ENCODE results near the gene TBC1D5.
A peak's percentile ranks its signal among the peaks of the same experiment; 100 is the strongest.

TBC1D5 gene

DNA sequence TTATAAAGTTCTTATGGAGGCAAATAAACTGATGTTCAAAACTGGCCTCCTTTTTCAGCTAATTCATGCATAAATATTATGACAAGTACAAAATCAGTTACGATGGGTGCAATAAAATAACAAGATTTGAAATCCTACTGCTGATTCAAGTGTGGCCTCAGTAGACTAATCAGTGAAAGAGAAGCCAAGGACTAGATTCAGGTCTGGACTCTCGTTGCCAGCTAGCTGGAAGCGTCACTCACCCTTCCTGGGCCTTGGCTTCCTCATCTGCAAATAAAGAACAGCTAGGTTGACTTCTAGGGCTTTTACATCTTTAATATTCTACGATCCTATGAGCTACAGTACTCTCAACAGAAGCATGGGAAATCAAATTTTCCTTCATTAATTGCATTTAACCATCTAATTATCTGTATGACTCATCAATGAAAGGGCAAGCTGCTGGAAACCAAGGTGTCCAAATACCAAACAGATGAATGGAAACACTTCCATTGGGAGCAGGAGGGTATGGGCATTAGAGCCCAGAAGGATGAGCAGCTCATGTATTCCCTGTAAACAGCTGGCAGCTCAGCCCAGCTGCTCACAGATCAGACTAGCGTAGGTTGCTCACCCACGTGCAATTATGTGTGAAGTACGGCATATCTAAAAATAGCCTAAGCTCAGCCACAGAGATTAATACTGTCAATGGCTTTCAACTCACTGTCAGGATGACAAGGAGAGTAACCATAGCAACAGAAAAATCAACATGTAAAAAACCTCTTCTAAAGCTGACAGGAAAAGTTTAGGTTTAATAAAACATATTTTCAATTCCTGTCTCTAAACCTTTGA, 562.8 kb downstream of the TBC1D5 start:
- DNase-seq (ENCODE audit: low spot score): no peak

DNA sequence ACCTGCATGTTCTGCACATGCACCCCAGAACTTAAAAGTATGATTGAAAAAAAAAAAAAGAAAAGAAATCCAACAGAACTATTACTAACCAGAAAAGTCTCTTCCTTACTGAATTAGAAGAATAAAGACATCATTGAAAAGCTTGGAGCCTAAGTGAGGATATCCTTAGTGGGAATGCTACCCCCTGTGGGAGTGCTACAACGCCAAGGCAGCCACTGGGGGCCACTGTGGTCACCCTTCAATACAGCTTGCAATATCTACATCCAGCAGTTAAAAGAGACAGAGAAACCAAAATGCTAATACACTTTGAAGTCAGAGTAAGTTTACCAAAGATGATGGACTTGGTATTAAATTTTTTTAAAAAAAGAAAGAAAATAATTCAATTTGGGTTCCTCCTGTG, 565.7 kb downstream of the TBC1D5 start:
- DNase-seq (ENCODE audit: low spot score): no peak

DNA sequence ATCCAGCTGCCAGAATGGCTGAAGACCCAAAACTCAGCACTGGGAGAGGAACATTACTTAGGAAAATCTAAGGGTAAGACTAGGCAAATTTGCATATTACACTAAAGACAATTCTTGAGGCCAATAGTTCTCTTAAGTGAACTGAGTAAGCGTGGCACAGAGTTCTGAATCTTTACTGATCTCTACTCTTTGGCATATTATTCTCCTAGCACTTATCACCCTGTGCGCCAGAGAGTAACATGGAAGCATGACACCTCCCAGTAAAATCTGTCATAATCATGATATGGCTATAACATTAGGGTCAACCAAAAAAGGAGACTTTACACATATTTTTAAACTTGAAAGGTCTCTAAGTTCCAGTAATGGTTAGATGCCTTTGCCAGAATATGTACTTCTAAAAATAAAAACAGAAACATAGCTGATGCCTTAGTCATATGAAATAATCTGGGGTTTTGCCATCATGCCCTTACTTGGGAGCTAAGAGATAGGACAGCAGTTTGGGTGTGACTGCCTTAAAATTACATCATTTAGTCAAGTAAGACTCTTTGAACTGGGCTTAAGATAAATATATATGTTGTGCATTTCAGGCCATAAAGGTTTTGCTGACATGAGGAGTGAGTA, 567.1 kb downstream of the TBC1D5 start:
- peak; percentile 9 for DNase-seq (ENCODE audit: low spot score)

GRCh38 chr3:17166369-17166768, 576.1 kb downstream of the TBC1D5 start:
- no peak for DNase-seq (ENCODE audit: low spot score)

DNA sequence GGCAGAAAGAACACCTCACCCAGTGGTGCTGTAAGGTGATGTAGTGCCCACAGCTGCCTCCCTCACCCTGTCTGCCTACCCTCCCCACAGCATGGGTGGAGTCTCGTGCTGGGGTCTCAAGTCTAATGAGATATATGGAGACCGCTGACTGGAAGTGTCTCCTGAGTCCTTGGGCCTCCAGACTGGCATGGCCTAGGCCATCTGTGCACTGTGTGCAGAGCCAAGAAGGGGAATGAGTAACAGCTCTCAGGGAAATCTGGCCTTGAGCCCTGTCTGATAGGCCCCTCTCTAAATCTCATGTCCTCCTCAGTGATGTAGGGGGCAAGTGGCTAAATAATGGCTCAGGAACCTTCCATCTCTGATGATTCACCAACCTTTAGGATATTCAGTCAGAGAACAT, 580.3 kb downstream of the TBC1D5 start:
- DNase-seq (ENCODE audit: low spot score): no peak

GRCh38 chr3:17160597-17160996, 581.8 kb downstream of the TBC1D5 start:
- DNase-seq (ENCODE audit: low spot score): no peak

DNA sequence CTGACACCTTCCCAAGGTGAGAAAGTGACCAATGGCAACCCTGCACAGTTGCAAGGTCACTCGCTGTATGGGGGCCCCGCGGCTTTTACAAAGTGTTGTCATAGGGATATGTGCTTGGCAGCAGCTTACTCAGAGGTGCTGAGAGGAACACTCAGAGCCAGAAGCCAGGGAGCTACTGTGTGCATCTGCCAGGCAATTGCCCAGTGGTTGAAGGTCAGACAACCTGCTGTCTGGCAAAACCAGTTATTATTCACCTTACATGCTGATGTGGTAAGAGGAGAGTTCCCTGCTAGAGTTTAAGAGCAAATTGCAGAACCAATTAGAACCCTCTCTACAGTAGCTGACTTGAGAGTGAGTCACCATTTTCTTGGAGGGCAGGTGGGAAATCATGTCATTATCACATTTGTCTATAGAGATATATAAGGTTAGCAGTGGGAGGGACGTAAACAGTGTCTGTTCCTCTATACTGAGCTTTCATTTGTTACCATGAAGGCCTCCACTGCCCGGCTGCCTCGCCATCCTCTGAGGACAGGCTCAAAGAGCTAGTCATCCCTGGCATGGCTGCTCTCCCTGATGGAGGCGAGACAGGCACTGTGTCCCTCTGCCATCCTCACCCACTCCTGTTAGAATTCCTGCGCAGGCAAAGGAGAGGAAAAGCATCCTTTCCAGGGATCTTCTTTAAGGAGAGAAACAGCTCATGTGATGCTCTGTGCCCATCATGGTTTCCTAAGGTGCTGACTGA, 583.3 kb downstream of the TBC1D5 start:
- DNase-seq (ENCODE audit: low spot score): no peak

DNA sequence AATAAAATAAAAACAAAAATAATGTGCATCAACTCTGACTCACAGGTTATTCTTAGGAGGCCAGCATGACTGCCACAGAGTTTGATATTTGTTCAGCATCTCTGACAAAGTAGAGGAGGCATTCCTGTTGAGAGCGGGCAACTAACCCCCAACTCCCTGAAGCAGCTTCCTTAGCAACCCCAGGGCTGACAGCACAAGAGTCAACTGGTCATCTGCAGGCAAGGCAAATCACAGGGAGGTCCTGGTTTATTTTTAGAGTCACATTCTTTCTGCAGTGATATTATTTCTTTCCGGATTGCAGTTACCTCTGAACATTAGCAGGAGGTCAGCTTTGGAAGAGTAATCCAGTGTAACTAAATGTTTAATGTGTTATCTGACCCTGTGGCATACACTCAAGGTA, 584.7 kb downstream of the TBC1D5 start:
- no peak for DNase-seq (ENCODE audit: low spot score)

DNA sequence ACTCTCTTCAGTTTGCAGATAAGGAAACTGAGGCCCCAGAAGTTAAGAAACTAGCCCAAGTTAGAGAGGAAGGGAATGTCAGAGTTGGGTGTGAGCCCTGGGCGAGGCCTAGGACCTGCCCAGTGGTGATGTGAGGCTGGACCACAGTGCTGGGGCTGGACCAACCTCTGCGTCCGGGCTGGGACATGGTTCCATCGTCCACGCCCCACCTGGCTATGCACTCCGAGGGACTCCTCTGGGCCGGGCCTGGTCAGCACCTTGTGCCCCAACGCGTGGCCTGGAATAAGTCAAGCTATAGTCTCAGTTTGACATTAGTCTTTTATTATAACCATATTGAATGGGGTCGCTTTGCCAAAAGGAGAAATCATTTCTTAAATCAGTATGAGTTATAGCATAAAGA, 585.6 kb downstream of the TBC1D5 start:
- no peak for DNase-seq (ENCODE audit: low spot score)

DNA sequence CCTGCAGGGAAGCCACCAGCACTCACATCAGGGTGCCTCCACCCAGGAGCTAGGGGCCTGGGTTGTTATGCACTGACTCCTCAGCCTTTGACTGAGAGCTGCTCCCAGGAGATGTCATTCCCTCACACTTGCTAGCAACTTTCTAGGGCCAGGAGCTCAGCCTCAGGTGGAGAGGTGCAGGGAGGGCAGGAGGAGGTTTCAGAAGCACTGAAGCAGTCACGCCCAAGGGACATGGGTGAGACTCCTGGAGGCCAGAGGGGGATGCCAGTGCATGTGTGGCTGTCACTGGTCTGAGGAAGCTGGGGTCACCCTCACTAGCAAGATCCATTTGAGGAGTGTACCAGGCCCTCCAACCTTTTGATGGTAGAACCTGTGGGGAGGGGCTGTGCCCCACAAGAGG, 586.5 kb downstream of the TBC1D5 start:
- no peak for DNase-seq (ENCODE audit: low spot score)

GRCh38 chr3:17154941-17155340, 587.5 kb downstream of the TBC1D5 start:
- no peak for DNase-seq (ENCODE audit: low spot score)

DNA sequence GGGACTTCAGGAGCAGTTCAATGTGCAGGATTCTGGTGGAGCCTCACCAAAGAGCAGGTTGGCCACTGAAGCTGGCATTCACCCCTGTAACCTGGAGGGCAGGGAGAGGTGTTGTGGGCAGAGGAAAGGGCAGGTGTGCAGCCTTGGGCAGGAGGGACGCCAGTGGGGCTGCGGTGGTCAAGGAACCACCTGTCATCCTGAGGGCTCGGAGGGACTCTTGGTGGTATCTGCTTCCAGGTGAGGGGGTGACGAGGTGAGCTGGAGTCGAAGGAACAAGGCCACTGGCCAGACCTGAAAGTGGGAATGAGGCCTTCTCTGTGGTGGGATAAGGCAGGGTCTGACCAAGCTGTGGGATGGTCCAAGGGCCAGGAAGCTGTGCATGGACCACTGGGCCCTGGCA, 588.2 kb downstream of the TBC1D5 start:
- no peak for DNase-seq (ENCODE audit: low spot score)

DNA sequence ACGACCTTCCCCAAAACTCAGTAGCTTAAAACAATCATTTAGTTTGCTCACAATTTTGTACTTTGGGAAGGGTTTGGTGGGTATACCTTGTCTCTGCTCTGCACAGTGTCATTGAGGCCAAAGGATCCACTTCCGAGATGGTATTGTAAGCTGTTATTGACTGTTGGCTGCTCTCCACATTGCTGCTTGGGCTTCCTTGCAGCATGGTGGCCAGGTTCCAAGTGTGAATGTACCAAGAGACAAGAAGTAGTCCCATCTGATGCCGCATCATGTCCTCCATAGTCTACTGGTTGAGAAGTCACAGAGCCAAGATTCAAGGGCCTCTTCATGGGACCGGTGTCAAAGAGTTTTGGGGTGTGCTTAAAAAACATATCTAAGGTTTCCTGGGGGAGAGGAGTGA, 589.2 kb downstream of the TBC1D5 start:
- DNase-seq (ENCODE audit: low spot score): no peak

DNA sequence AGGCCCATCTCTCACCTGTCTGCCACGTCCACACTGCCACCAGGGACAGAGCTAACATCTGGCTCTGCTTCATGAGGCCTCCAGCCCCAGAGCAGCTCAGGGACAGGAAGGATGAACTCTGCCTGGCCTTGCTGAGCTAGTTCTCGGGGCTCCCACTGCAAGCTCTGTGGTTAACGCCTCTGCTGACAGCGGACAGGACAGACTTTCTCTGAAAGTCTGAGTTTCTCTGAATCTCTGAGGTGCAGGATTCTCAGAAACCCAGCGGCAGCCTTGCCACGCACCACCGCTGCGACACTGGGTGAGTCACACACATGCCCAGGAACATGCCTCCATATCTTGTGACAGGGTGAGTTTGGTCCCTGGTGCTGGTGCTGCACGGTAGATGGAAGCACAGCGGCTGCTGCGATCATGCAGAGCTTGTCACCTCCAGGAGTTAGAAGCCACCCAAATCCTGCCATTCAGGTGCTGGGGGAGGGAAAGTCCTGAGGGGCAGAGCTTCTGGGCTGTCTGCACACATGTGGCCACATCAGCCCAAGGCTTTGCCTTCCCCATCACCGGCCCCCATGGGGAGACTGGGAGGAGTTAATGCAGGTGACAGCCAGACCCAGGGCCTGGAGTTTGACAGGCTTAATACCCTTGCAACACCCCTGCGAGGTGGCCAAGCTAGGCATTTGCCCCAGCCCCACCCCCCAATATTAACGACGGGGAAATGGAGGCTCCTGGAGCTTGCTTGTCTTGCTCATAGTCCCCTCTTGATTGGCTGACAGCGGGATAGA, 590.6 kb downstream of the TBC1D5 start:
- DNase-seq (ENCODE audit: low spot score): no peak

DNA sequence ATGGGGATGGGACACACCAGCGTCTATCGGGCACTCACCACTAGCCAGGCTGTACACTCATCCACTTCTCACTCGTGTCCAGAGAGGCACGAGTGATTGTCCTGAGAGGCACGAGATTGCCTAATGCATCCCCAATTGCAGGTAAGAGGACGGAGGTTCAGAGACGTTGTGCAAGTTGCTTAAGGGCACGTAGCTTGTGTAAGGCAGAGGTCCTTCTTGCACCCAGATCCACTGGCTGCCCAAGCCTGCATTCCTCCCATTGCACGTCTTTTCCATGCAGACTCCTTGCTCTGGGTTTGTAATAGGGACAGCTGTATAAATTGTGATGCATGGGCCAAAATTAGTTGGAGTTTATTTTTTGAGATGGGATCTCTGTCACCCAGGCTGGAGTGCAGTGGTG, 593.4 kb downstream of the TBC1D5 start:
- DNase-seq (ENCODE audit: low spot score): no peak

DNA sequence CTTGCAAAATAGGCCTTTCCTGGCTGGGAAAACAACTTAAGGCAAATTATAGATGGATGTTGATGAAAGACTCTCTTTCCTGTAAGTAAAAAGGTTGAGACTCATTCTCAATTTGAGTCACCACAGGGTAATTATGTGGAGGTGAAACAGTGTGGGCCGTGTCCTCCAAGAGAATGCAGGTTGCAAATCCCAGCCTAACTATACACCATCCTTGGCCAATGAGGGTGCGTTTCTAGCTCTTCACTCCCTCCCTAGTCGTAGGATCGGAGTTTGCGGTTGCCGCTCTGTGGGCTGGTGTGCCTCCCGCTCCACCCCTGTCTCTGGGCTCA, 597.8 kb downstream of the TBC1D5 start:
- DNase-seq (ENCODE audit: low spot score): no peak

- no peak for DNase-seq (ENCODE audit: low spot score)
These were observed 598.4 kb downstream of the TBC1D5 start for GRCh38 chr3:17143893-17144664.

- DNase-seq (ENCODE audit: low spot score): no peak
These were observed 599.9 kb downstream of the TBC1D5 start for GRCh38 chr3:17142516-17142915.

DNA sequence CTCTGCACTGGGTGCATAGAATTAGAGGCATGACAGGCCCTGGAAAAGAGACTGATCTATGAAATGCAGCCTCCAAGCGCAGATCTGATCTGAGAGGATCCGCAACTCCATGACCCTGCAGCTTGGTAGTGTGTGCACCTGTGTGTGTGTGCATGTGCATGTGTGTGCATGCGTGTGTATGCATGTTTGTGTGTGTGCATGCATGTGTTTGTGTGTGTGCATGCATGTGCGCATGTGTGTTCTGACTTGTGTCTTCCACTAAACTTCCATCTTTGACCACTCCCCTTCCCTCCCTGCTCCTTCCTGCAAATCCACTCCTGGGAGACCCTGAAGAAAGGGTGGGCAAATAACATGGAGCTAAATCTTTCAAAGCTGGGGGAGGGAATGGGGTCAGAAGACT, 600.7 kb downstream of the TBC1D5 start:
- no peak for DNase-seq (ENCODE audit: low spot score)

DNA sequence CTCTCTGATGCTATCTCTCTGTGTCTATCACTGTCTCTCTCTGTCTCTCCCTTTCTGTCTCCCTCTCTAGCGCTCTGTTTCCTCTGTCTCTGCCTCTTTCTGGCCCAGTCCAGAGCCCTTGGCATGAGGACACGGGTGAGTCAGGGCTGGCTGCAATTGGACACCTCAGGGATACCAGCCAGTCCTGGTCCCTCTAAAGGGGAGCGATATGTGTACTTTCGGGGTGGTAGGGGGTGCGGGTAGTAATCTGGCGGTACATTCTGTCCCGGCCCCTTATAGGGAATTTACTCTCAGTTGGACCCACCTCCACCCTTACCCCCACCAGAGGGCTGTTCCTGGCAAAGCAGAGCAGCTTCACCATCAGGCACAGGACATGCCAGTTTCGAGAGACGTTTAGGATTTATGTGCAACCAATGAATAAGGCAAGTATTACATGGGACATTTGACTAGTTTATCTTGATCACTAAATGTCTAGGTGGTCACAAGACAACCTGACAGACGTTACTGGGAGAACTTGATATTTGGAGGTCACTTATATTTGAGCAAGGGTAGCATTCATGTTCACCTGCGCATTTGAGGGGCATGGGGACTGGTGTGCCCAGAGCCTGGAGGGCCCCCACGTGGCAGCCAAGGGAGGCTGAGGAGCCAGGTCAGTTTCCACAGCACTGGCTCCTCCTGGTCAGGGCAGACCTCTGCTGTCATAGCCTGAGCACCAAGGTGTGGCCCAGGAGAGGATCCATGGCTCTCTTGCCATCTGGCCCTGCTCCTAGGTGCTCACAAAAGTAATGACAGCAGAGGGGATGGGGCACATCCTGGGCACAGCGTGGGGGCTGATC, 601.5 kb downstream of the TBC1D5 start:
- DNase-seq (ENCODE audit: low spot score): no peak
